SK-N-SH treated with all-trans-retinoic acid at 6 μM for 48 hours (cell line): ENCODE results near the gene PKNOX2.

ENCODE experiments used
- ATAC-seq: fragments of 200-7000 bp; cut with Tn5 transposase; 3 replicates; pipeline ENCODE4 v1.9.1; 2020; ENCODE audit warnings: mild to moderate bottlenecking, moderate library complexity
- ARNTL ChIP-seq: fragments of 450-650 bp; formaldehyde crosslinking; IDR thresholded peaks from 2 replicates; pipeline ENCODE4 v1.5.0; 2020; ENCODE audit warnings: low read depth, mild to moderate bottlenecking, moderate library complexity, borderline replicate concordance
- CREB5 ChIP-seq: fragments of 250-450 bp; sonication (Bioruptor Pico); IDR thresholded peaks from 2 replicates; pipeline ENCODE4 v1.5.1; 2020; ENCODE audit warnings: low read depth, mild to moderate bottlenecking, moderate library complexity
- CSDC2 ChIP-seq: fragments of 250-450 bp; sonication (Bioruptor Pico); IDR thresholded peaks from 2 replicates; pipeline ENCODE4 v1.5.0; 2020; ENCODE audit warnings: mild to moderate bottlenecking, moderate library complexity
- CSRNP3 ChIP-seq: fragments of 250-450 bp; sonication (Bioruptor Pico); IDR thresholded peaks from 2 replicates; pipeline ENCODE4 v1.5.1; 2021; ENCODE audit warnings: mild to moderate bottlenecking, moderate library complexity
- ESRRG ChIP-seq: fragments of 250-450 bp; sonication (Bioruptor Pico); IDR thresholded peaks from 2 replicates; pipeline ENCODE4 v1.6.1; 2021; ENCODE audit warnings: mild to moderate bottlenecking
- GLIS3 ChIP-seq: fragments of 250-450 bp; sonication (Bioruptor Pico); IDR thresholded peaks from 2 replicates; pipeline ENCODE4 v1.5.0; 2020; ENCODE audit warnings: mild to moderate bottlenecking, moderate library complexity
- ISL1 ChIP-seq: fragments of 250-450 bp; sonication (Bioruptor Pico); IDR thresholded peaks from 2 replicates; pipeline ENCODE4 v2.1.2; 2022; ENCODE audit warnings: mild to moderate bottlenecking, moderate library complexity
- OSR1 ChIP-seq: fragments of 250-450 bp; sonication (Bioruptor Pico); IDR thresholded peaks from 2 replicates; pipeline ENCODE4 v1.8.0; 2022; ENCODE audit warnings: moderate library complexity, mild to moderate bottlenecking, inconsistent platforms
- PATZ1 ChIP-seq: fragments of 250-450 bp; sonication (Bioruptor Pico); IDR thresholded peaks from 2 replicates; pipeline ENCODE4 v1.8.0; 2020; ENCODE audit warnings: mild to moderate bottlenecking, moderate library complexity, borderline replicate concordance
- POU6F1 ChIP-seq: fragments of 250-450 bp; sonication (Bioruptor Pico); IDR thresholded peaks from 2 replicates; pipeline ENCODE4 v1.8.0; 2021; ENCODE audit warnings: low read depth, mild to moderate bottlenecking, moderate library complexity, borderline replicate concordance
- PPARA ChIP-seq: fragments of 250-450 bp; sonication (Bioruptor Pico); IDR thresholded peaks from 2 replicates; pipeline ENCODE4 v1.5.0; 2020; ENCODE audit warnings: mild to moderate bottlenecking, borderline replicate concordance
- TCF4 ChIP-seq: fragments of 250-450 bp; sonication (Bioruptor Pico); IDR thresholded peaks from 2 replicates; pipeline ENCODE4 v1.8.0; 2021; ENCODE audit warnings: mild to moderate bottlenecking, moderate library complexity, borderline replicate concordance
- TOX ChIP-seq: fragments of 250-450 bp; sonication (Bioruptor Pico); IDR thresholded peaks from 2 replicates; pipeline ENCODE4 v1.8.0; 2021; ENCODE audit warnings: mild to moderate bottlenecking, moderate library complexity, borderline replicate concordance
- TSHZ2 ChIP-seq: fragments of 250-450 bp; sonication (Bioruptor Pico); IDR thresholded peaks from 2 replicates; pipeline ENCODE4 v1.5.0; 2020; ENCODE audit warnings: mild to moderate bottlenecking, moderate library complexity
- ZC3H10 ChIP-seq: fragments of 250-450 bp; sonication (Bioruptor Pico); IDR thresholded peaks from 2 replicates; pipeline ENCODE4 v1.5.1; 2021; ENCODE audit warnings: mild to moderate bottlenecking, moderate library complexity
- ZFP3 ChIP-seq: fragments of 250-450 bp; sonication (Bioruptor Pico); IDR thresholded peaks from 2 replicates; pipeline ENCODE4 v1.5.0; 2020; ENCODE audit warnings: mild to moderate bottlenecking, moderate library complexity
- ZFP30 ChIP-seq: fragments of 450-650 bp; formaldehyde crosslinking; IDR thresholded peaks from 2 replicates; pipeline ENCODE4 v1.5.0; 2022; ENCODE audit warnings: mild to moderate bottlenecking, moderate library complexity
- ZNF565 ChIP-seq: fragments of 450-650 bp; formaldehyde crosslinking; conservative IDR thresholded peaks from 2 replicates; pipeline ENCODE4 v1.5.0; 2020; ENCODE audit warnings: low read depth, mild to moderate bottlenecking, moderate library complexity
- ZNF70 ChIP-seq: fragments of 450-650 bp; formaldehyde crosslinking; IDR thresholded peaks from 2 replicates; pipeline ENCODE4 v1.5.0; 2020; ENCODE audit warnings: mild to moderate bottlenecking, moderate library complexity
- ZNF8 ChIP-seq: fragments of 450-650 bp; formaldehyde crosslinking; IDR thresholded peaks from 2 replicates; pipeline ENCODE4 v1.5.0; 2020; ENCODE audit warnings: mild to moderate bottlenecking, moderate library complexity

Gene PKNOX2

GRCh38 chr11:125275905-125276618 lies 111.5 kb downstream of the PKNOX2 start:
- ATAC-seq: no peak

GRCh38 chr11:125276619-125276976 lies 112.0 kb downstream of the PKNOX2 start:
- TF ChIP-seq ESRRG (CRISPR knock-in tag) (no peak), TCF4 (no peak), ISL1 (no peak), OSR1 (CRISPR knock-in tag) (no peak), GLIS3 (CRISPR knock-in tag) (no peak), ZNF565 (CRISPR knock-in tag) (no peak), PATZ1 (no peak), ZFP3 (CRISPR knock-in tag) (no peak), ARNTL (CRISPR knock-in tag) (no peak), POU6F1 (CRISPR knock-in tag) (no peak), ZNF70 (no peak)
- no peak for ATAC-seq

More at GRCh38 chr11:125275905-125276618, 111.5 kb downstream of the PKNOX2 start:
- TF ChIP-seq CSDC2 (no peak), ZNF8 (CRISPR knock-in tag) (no peak), PATZ1 (no peak), ESRRG (CRISPR knock-in tag) (no peak), CREB5 (CRISPR knock-in tag) (no peak)

- ATAC-seq: no peak
- TF ChIP-seq ZNF565 (CRISPR knock-in tag) (no peak), POU6F1 (CRISPR knock-in tag) (no peak), ARNTL (CRISPR knock-in tag) (no peak), PPARA (CRISPR knock-in tag) (no peak), ZFP3 (CRISPR knock-in tag) (no peak), TSHZ2 (CRISPR knock-in tag) (no peak), PATZ1 (no peak), GLIS3 (CRISPR knock-in tag) (no peak), OSR1 (CRISPR knock-in tag) (no peak), CSDC2 (no peak), ZFP30 (CRISPR knock-in tag) (no peak), CSRNP3 (CRISPR knock-in tag) (no peak), ZNF8 (CRISPR knock-in tag) (no peak), TOX (no peak), ZC3H10 (no peak)
These were observed 115.3 kb downstream of the PKNOX2 start for GRCh38 chr11:125279676-125280418.
